Panc1 (cell line): ENCODE results near the gene RIPPLY3. TPM values are rescaled to one million over a fixed set of nuclear protein-coding genes. Genes with fewer than 3 reads are reported as not detected.
"Not testable (repeated sequence)": the region's sequence is repeated elsewhere in the genome, so short reads cannot be mapped to it uniquely, and the experiment has no call there.

Experiments used
- ATAC-seq: fragments of 200-7000 bp; cut with Tn5 transposase; 2 replicates; pipeline ENCODE4 v1.9.1; 2020; ENCODE audit warnings: mild to moderate bottlenecking, moderate library complexity
- BruUV-seq: library from RNA; stranded (reverse); fragments of 400-500 nt; replicated peaks from 2 replicates; lab custom pipeline; 2021; lab: Mats Ljungman, UMichigan
- CTCF ChIA-PET: fragments of 300-600 bp; sonication (Branson Sonifier 250); formaldehyde crosslinking; loops from one replicate; lab custom pipeline; 2022; ENCODE audit warnings: antibody characterized with exemption; lab: Charles Lee
- POLR2A ChIA-PET: fragments of 300-600 bp; sonication (Branson Sonifier 250); formaldehyde crosslinking; loops from one replicate; lab custom pipeline; 2022; ENCODE audit warnings: antibody characterized with exemption; lab: Charles Lee
- DNase-seq: peaks from one replicate; pipeline ENCODE4 v3.0.0-alpha.2; 2010; ENCODE audit warnings: low read depth, low spot score
- H3K27ac ChIP-seq: 2 replicates; pipeline ENCODE4 v1.5.1; 2011; ENCODE audit warnings: mild to moderate bottlenecking, low read length, inconsistent platforms
- H3K27me3 ChIP-seq: fragments of 200-500 bp; sonication (Bioruptor generic); 2 replicates; pipeline ENCODE4 v1.6.0; 2014; ENCODE audit warnings: low read length, inconsistent platforms; ENCODE audit not compliant: control insufficient read depth, insufficient read depth
- H3K36me3 ChIP-seq: fragments of 200-500 bp; sonication (Bioruptor generic); 2 replicates; pipeline ENCODE4 v1.5.1; 2014; ENCODE audit warnings: inconsistent platforms, mild to moderate bottlenecking, low read length, moderate library complexity; ENCODE audit not compliant: control insufficient read depth, insufficient read depth
- H3K4me1 ChIP-seq: 2 replicates; pipeline ENCODE4 v1.5.1; 2011; ENCODE audit warnings: inconsistent platforms, mild to moderate bottlenecking, low read length, moderate library complexity; ENCODE audit not compliant: control insufficient read depth, insufficient read depth
- H3K4me3 ChIP-seq, 2 experiments: 2 replicates each; pipeline ENCODE4 v1.5.1; 2011 to 2012; ENCODE audit warnings: low read depth in 2 of 2, low read length in 2 of 2, mild to moderate bottlenecking in 2 of 2, inconsistent platforms in 1 of 2, moderate library complexity in 1 of 2
- H3K9me3 ChIP-seq: fragments of 200-500 bp; sonication (Bioruptor generic); 2 replicates; pipeline ENCODE4 v1.5.1; 2014; ENCODE audit warnings: low read depth, mild to moderate bottlenecking, inconsistent platforms, low read length, moderate library complexity; ENCODE audit not compliant: control insufficient read depth, insufficient read depth
- POLR2AphosphoS5 ChIP-seq: IDR thresholded peaks from 2 replicates; pipeline ENCODE4 v1.6.1; 2012; ENCODE audit warnings: mild to moderate bottlenecking, low read depth, low read length, moderate library complexity
- SIN3A ChIP-seq: IDR thresholded peaks from 2 replicates; pipeline ENCODE4 v1.6.1; 2012; ENCODE audit warnings: low read depth, mild to moderate bottlenecking, low read length, moderate library complexity, borderline replicate concordance; ENCODE audit not compliant: insufficient read depth
- TCF7L2 ChIP-seq: IDR thresholded peaks from 2 replicates; pipeline ENCODE4 v1.6.1; 2011; ENCODE audit warnings: mild to moderate bottlenecking, low read depth, low read length, inconsistent platforms
- in situ Hi-C: cut with HindIII; loops from 2 replicates; pipeline ENCODE4 v1.10.0; 2016; ENCODE audit warnings: low sequenced_read_pairs, low pct_unique_long_range_greater_than_20kb
- intact Hi-C: fragments of 100-400 bp; cut with micrococcal nuclease; formaldehyde crosslinking; loops from one replicate; pipeline ENCODE4 v1.10.0; 2022; ENCODE audit not compliant: unreplicated experiment
- total RNA-seq: library from RNA; stranded (reverse); gene quantifications from one replicate; pipeline ENCODE4 v1.2.1, GENCODE V29; 2021; ENCODE audit not compliant: unreplicated experiment
- TF ChIP-seq, protein P1 (sequence below): fragments of 450-650 bp; IDR thresholded peaks from 2 replicates; pipeline ENCODE4 v1.5.1; 2017; ENCODE audit warnings: mild to moderate bottlenecking
- TF ChIP-seq, protein P2 (sequence below), 2 experiments: IDR thresholded peaks; 2 replicates each; pipeline ENCODE4 v1.6.1; 2011 to 2012; ENCODE audit warnings: low read depth in 2 of 2, control low read depth in 1 of 2, low read length in 1 of 2, mild to moderate bottlenecking in 1 of 2, moderate library complexity in 1 of 2; ENCODE audit not compliant: insufficient read depth in 1 of 2

The RIPPLY3 gene
- total RNA-seq, 1 experiment from 2014 or later: 1.2 TPM

DNA sequence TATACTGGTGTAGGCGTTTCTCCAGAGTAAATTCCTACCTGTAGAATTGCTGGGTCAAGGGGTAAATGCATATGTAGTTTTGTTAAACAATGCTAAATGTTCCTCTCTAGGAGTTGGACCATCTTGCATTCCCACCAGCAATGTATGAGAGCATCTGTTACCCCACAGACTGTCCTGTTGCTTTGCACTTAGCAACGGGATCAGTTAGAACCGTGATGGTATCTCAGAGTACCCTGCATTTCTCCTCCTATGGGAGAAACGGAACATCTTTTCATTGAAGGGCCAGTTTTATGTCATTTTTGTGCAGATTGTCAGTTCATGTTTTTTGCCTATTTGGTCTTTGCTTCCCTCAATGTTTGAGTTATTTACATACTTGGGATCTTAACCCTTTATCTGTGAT lies 18.0 kb upstream of the RIPPLY3 start:
- no peak for DNase-seq
- no peak for TF ChIP-seq POLR2AphosphoS5
- TF ChIP-seq, protein P1, sequence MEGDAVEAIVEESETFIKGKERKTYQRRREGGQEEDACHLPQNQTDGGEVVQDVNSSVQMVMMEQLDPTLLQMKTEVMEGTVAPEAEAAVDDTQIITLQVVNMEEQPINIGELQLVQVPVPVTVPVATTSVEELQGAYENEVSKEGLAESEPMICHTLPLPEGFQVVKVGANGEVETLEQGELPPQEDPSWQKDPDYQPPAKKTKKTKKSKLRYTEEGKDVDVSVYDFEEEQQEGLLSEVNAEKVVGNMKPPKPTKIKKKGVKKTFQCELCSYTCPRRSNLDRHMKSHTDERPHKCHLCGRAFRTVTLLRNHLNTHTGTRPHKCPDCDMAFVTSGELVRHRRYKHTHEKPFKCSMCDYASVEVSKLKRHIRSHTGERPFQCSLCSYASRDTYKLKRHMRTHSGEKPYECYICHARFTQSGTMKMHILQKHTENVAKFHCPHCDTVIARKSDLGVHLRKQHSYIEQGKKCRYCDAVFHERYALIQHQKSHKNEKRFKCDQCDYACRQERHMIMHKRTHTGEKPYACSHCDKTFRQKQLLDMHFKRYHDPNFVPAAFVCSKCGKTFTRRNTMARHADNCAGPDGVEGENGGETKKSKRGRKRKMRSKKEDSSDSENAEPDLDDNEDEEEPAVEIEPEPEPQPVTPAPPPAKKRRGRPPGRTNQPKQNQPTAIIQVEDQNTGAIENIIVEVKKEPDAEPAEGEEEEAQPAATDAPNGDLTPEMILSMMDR: no peak
- no peak for TF ChIP-seq SIN3A
- TF ChIP-seq, protein P2, sequence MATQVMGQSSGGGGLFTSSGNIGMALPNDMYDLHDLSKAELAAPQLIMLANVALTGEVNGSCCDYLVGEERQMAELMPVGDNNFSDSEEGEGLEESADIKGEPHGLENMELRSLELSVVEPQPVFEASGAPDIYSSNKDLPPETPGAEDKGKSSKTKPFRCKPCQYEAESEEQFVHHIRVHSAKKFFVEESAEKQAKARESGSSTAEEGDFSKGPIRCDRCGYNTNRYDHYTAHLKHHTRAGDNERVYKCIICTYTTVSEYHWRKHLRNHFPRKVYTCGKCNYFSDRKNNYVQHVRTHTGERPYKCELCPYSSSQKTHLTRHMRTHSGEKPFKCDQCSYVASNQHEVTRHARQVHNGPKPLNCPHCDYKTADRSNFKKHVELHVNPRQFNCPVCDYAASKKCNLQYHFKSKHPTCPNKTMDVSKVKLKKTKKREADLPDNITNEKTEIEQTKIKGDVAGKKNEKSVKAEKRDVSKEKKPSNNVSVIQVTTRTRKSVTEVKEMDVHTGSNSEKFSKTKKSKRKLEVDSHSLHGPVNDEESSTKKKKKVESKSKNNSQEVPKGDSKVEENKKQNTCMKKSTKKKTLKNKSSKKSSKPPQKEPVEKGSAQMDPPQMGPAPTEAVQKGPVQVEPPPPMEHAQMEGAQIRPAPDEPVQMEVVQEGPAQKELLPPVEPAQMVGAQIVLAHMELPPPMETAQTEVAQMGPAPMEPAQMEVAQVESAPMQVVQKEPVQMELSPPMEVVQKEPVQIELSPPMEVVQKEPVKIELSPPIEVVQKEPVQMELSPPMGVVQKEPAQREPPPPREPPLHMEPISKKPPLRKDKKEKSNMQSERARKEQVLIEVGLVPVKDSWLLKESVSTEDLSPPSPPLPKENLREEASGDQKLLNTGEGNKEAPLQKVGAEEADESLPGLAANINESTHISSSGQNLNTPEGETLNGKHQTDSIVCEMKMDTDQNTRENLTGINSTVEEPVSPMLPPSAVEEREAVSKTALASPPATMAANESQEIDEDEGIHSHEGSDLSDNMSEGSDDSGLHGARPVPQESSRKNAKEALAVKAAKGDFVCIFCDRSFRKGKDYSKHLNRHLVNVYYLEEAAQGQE (IDR thresholded peaks at IDR 0.05; ENCODE audit: insufficient read depth in 1 of 2, low read depth in 2 of 2, low read length in 1 of 2): no peak
- TF ChIP-seq TCF7L2: no peak
- intact Hi-C loops (no loop called here), in situ Hi-C loops (no loop called here)
- BruUV-seq: TSS peak; percentile 71
- H3K4me3 ChIP-seq: no peak overlapping the region
- no peaks in the 10 kb centered on the region for H3K27me3 ChIP-seq
- ChIA-PET POLR2A (no interaction called here), CTCF (no interaction called here)
- H3K27ac ChIP-seq: no peak overlapping the region
- no peak for ATAC-seq
- peaks cover 4% of the 10 kb centered on the region; the same call in 1 of the 2 replicates for H3K4me1 ChIP-seq
- H3K9me3 ChIP-seq: no peaks in the 10 kb centered on the region
- H3K36me3 ChIP-seq: no peaks in the 10 kb centered on the region

DNA sequence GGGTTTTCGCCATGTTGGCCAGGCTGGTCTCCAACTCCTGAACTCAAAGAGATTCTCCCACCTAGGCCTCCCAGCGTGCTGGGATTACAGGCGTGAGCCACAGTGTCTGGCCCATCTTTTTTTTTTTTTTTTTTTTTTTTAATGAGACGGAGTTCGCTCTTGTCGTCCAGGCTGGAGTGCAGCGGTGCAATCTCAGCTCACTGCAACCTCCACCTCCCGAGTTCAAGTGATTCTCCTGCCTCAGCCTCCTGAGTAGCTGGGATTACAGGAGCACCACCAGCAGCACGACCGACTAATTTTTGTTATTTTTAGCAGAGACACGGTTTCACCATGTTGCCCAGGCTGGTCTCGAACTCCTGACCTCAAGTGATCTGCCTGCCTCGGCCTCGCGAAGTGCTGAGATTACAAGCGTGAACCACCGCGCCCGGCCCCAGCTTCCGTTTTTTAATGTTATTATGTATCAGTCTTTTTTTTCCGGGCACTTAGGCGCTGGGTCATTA lies 17.3 kb upstream of the RIPPLY3 start:
- H3K27me3 ChIP-seq, DNase-seq, intact Hi-C loops, ATAC-seq, BruUV-seq, H3K36me3 ChIP-seq, H3K9me3 ChIP-seq, in situ Hi-C loops, POLR2A ChIA-PET, H3K4me1 ChIP-seq: not testable (repeated sequence)
- CTCF ChIA-PET: interaction anchor here (0.6 to 1.0 kb wide), 2 partner anchors 12 to 62 kb away, joined by 4 to 8 read pairs; no protein-coding TSS in a partner anchor
- Histone ChIP-seq H3K4me3 (peak overlapping the region; percentile 47 to 57), H3K27ac (peak overlapping the region; percentile 86)

DNA sequence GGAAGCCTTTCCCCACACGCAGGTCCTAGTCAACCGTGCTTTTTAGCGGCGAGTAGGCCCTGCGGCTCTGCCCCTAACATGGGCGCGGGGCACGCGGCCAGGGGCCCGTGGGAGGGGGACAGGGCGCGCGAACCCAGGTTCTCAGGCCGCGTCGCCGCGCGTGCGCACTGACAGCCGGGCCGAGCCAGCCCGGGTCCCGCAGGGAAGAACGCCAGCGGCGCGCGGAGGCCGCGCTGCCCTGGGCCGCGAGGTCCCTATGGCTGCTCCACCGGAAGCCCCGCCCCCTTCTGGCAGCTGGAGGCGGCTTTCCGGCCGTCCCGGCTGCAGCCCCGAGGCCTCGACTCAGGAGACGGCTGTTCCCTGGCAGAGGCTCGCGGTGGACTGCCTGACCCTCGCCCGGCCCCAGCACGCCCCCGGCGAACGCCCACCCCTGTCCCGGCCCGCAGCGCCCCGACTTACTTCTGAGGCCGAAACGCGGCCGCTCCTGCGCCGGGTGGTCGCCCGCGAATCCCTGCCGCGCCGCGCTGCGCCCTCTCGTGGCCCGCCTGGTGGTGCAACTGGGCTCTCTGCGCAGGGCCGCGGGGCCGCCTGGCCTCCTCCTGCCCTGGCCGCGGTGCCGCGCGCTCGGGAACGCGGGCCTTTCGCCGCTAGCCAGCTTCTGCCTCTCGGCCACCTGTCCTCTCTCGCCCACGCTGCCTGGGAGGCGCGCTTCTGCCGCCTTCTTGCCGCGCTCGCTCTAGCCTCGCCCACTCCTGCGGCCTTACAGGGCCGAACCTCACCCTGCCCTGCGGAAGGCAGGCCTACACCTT lies 16.6 kb upstream of the RIPPLY3 start:
- H3K27ac ChIP-seq: peak overlapping the region; percentile 86
- no TSS peak for BruUV-seq
- H3K4me3 ChIP-seq: peak overlapping the region; percentile 47 to 57
- no peaks in the 10 kb centered on the region for H3K36me3 ChIP-seq
- ChIA-PET CTCF (interaction anchor here (0.6 to 1.0 kb wide), 2 partner anchors 13 to 62 kb away, joined by 4 to 8 read pairs; no protein-coding TSS in a partner anchor), POLR2A (no interaction called here)
- H3K9me3 ChIP-seq: no peaks in the 10 kb centered on the region
- peak; percentile 99 for ATAC-seq
- H3K4me1 ChIP-seq: peaks cover 4% of the 10 kb centered on the region; the same call in 1 of the 2 replicates
- intact Hi-C loops: no loop called here
- DNase-seq: peak; percentile 61
- in situ Hi-C loops: no loop called here
- TF ChIP-seq, protein P1: peak; percentile 94
- TF ChIP-seq, protein P2 (IDR thresholded peaks at IDR 0.05; ENCODE audit: insufficient read depth in 1 of 2, low read depth in 2 of 2, low read length in 1 of 2): no peak
- TF ChIP-seq TCF7L2 (no peak), POLR2AphosphoS5 (peak; percentile 65; the same call in 1 of the 2 replicates), SIN3A (no peak)
- H3K27me3 ChIP-seq: no peaks in the 10 kb centered on the region
